Measurements from ENCODE around the gene PM20D2.

DNA sequence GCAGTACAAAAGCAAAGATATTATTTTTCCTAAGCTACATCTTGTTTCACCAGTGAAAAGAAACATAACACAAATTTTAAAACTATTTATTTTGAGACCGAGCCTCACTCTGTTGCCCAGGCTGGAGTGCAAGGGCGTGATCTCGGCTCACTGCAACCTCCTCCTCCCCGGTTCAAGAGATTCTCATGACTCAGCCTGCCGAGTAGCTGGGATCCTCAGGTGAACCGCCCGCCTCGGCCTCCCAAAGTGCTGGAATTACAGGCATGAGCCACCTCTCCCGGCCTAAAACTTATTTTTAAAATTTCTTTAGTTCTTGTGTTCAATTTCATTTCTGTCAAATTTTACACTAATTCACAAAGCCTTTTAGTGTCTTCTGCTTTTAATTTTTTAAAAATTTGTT is 33.9 kb upstream of the PM20D2 start:
- TF ChIP-seq, protein P1, sequence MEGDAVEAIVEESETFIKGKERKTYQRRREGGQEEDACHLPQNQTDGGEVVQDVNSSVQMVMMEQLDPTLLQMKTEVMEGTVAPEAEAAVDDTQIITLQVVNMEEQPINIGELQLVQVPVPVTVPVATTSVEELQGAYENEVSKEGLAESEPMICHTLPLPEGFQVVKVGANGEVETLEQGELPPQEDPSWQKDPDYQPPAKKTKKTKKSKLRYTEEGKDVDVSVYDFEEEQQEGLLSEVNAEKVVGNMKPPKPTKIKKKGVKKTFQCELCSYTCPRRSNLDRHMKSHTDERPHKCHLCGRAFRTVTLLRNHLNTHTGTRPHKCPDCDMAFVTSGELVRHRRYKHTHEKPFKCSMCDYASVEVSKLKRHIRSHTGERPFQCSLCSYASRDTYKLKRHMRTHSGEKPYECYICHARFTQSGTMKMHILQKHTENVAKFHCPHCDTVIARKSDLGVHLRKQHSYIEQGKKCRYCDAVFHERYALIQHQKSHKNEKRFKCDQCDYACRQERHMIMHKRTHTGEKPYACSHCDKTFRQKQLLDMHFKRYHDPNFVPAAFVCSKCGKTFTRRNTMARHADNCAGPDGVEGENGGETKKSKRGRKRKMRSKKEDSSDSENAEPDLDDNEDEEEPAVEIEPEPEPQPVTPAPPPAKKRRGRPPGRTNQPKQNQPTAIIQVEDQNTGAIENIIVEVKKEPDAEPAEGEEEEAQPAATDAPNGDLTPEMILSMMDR (IDR thresholded peaks at IDR 0.05): no peak
- TF ChIP-seq POLR2AphosphoS5 (IDR thresholded peaks at IDR 0.05) (no peak), EP300 (IDR thresholded peaks at IDR 0.05) (no peak)

Data from sigmoid colon (tissue), 4 donors.